Mammary epithelial cell (primary cell): Measurements from ENCODE around the gene REEP2.

ENCODE experiments used
- CTCF ChIP-seq, 2 donors: IDR thresholded peaks in 1 of 2; conservative IDR thresholded peaks in 1 of 2; 2 replicates each; pipeline ENCODE4 v1.5.1; 2011 to 2012; ENCODE audit warnings: inconsistent platforms in 2 of 2, low read length in 2 of 2, mild to moderate bottlenecking in 2 of 2, control low read depth in 1 of 2, low read depth in 1 of 2; ENCODE audit not compliant: insufficient read depth in 1 of 2; ENCODE audit errors: extremely low read depth in 1 of 2
- EZH2 ChIP-seq: IDR thresholded peaks from 2 replicates; pipeline ENCODE4 v1.6.1; 2012; ENCODE audit warnings: low read length, inconsistent platforms, borderline replicate concordance

- TF ChIP-seq CTCF (conservative IDR thresholded peaks at IDR 0.05 in 1 of 2, IDR thresholded peaks at IDR 0.05 in 1 of 2; ENCODE audit: extremely low read depth in 1 of 2, insufficient read depth in 1 of 2, low read depth in 1 of 2, low read length in 2 of 2) (no peak), EZH2 (no peak)
Observed at GRCh38 chr5:138459311-138459933, 20.6 kb downstream of the REEP2 start.
